GM10266 (cell line): ENCODE results near the gene RAPGEF2.
"Not testable (repeated sequence)": the region's sequence is repeated elsewhere in the genome, so short reads cannot be mapped to it uniquely, and the experiment has no call there.

Source experiments
- DNase-seq: peaks from one replicate; pipeline ENCODE4 v3.0.0; 2012; ENCODE audit errors: extremely low spot score
- TF ChIP-seq, protein P1 (sequence below): IDR thresholded peaks from 2 replicates; pipeline ENCODE4 v1.5.1; 2012; ENCODE audit warnings: mild to moderate bottlenecking, low read depth; ENCODE audit not compliant: control insufficient read depth, insufficient read depth; ENCODE audit errors: missing control alignments

The RAPGEF2 gene

DNA sequence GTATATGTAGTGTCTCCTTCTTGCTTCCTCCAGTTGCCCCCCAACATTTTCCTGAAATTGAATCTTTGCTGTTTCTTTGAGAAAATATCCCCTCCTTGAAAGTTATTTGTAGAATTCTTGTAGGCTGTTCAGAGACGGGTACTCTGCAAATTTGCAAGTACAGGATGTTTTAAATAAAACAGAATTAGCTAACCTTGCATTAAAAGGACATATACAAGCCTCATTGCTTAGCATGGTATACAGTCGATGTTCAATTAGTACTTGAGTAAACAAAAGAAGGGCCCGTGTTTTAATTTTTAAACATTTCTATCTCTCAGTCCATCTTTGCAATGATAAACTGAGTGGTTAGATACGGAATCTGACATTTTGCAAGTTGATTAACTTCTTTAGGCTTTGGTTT is 50.8 kb downstream of the RAPGEF2 start:
- no peak for DNase-seq
- TF ChIP-seq, protein P1, sequence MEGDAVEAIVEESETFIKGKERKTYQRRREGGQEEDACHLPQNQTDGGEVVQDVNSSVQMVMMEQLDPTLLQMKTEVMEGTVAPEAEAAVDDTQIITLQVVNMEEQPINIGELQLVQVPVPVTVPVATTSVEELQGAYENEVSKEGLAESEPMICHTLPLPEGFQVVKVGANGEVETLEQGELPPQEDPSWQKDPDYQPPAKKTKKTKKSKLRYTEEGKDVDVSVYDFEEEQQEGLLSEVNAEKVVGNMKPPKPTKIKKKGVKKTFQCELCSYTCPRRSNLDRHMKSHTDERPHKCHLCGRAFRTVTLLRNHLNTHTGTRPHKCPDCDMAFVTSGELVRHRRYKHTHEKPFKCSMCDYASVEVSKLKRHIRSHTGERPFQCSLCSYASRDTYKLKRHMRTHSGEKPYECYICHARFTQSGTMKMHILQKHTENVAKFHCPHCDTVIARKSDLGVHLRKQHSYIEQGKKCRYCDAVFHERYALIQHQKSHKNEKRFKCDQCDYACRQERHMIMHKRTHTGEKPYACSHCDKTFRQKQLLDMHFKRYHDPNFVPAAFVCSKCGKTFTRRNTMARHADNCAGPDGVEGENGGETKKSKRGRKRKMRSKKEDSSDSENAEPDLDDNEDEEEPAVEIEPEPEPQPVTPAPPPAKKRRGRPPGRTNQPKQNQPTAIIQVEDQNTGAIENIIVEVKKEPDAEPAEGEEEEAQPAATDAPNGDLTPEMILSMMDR = no peak

DNA sequence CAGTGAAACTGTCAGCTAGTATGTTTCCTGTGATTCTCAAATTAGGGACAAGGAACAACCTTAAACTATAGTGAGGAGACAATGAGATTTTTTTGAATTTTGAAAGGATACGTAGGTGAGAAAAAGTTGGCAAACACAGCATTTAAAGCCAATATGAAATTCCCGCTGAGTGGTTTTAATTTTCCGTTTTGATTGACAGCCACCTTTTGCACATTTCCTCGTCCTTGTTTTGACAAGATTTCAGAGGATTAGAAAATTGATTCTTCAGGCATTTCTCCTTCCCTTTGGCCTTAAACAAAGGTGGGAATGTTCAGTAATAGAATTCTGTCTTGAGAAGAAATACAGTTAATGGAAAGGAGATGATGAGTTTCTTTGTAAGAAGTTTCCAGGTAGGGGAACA is 52.2 kb downstream of the RAPGEF2 start:
- TF ChIP-seq, protein P1 = no peak
- DNase-seq = no peak

DNA sequence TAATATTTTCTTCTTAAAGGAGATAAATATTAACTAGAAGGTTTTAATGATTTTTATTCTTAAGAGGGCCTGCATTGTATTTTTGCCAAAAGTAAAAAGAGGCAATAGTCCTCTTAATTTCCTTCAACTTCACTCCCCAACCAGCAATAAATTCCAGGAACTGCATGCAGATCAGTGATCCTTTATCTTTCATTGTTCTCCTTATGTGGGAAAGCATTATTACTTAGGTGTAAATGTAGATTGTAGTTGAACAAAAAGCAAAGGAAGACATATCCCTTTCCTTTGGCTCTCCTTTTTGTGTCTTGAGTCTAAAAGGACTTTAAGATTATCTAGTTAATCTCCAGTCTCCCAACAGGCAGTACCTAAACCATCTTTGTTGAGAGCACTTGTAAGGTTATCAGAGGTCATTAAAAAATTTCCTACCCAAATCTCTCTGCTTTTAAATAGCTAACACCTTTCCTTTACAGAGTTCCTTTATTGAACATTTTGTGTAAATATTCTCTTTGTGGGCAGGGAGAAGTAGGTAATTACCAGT is 55.3 kb downstream of the RAPGEF2 start:
- TF ChIP-seq, protein P1 = no peak
- no peak for DNase-seq

DNA sequence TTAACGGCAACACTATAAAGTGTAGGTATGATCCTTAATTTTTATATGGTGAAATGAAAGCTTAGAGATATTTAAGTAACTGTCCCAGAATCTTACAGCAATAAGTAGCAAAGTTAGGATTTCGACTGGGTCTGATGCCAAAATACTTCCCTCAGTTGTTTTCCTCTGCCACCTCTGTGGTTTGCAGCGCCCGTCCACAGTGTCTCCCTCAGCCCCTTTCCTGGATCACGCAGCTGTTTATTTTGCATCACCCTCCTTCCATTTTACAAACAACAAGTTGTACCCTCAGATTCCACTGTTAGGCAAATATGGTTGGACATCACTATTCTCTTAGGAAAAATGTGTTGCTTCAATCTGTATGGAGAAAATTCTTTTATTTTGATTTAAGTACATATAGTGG is 56.1 kb downstream of the RAPGEF2 start:
- DNase-seq = no peak
- TF ChIP-seq, protein P1 = no peak

DNA sequence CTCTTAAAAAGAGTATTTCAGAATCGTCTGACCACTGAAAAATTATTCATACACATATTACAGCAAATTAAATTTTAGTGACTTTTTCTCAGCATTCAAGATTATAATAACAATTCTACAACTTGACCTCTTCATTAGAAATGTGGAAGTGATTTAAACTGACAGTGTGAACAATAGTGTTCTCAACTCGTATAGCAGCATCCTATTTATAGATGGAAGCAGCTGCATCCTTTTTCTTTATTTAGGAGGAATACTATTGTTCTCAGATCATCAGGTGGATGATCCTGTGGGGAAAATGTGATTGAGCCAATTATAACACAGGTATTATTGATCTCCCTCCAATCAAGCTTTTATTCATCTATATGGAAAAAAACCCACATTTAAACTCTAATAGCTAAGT is 56.7 kb downstream of the RAPGEF2 start:
- no peak for DNase-seq
- TF ChIP-seq, protein P1 = no peak

DNA sequence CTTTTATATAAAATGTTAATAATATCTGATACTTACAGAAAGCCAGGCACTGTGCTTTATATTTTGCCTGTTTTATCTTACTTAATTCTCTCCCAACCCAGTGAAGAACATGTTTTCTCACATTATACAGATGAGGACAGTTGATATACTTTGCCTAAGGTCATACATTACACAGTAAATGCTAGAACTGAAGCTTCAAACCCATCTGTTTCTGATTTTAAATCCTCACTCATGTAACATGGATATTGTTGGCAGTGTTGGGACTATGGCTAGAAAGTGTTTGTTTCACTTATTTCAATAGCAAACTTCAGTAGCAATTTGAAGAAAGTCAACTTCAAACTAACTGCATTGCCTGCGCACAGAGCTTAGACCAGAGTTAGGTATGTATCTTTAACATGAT is 57.4 kb downstream of the RAPGEF2 start:
- no peak for DNase-seq
- TF ChIP-seq, protein P1 = no peak

DNA sequence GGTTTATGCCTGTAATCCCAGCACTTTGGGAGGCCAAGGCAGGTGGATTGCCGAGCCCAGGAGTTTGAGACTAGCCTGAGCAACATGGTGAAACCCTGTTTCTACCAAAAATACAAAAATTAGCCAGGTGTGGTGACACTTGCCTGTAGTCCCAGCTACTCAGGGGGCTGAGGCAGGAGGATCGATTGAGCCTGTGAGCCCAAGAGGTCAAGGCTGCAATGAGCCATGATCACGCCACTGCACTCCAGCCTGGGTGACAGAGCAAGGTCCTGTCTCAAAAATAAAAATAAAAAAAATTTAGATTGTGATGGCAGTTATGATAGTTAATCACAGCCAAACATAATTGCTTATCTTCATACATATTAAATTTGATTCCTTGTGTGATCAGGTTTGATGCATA is 58.6 kb downstream of the RAPGEF2 start:
- DNase-seq = not testable (repeated sequence)

DNA sequence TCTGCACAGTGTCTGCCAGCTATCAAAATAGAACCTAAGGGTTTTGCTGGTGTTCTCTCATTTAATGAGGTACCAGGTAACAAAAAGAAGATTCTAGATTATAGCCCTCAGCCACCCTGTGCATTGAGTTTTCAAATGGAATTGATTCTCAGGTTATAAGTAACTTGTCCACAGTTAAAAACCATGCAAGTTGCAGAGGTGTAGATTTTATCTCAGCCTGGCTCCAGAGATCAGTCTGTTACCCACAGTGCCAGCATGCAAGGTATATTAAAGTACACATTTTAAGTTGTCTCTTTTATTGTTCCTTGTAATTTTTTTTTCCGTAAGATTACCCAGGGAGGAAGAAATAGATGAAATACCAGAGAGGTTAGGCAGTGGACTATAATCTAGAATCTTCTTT is 59.7 kb downstream of the RAPGEF2 start:
- TF ChIP-seq, protein P1 = no peak
- DNase-seq = no peak
